ENCODE data around the gene AGGF1. TPM values are rescaled to one million over a fixed set of nuclear protein-coding genes. Genes with fewer than 3 reads are reported as not detected.
"Not testable (repeated sequence)": the region's sequence is repeated elsewhere in the genome, so short reads cannot be mapped to it uniquely, and the experiment has no call there.

AGGF1 gene
- total RNA-seq, 2 donors from 2014 or later = 11.9 to 15.5 TPM

- intact Hi-C loops (cut with DNase I) = loop anchor here (5.0 to 10.0 kb wide), 2 partner anchors 414 to 1087 kb away; partner anchors contain the start of gene WDR41 (in 1 of the 2)
- DNase-seq (no peak), ATAC-seq (no peak)
Measured at GRCh38 chr5:77077829-77078176, 47.6 kb downstream of the AGGF1 start.

DNA sequence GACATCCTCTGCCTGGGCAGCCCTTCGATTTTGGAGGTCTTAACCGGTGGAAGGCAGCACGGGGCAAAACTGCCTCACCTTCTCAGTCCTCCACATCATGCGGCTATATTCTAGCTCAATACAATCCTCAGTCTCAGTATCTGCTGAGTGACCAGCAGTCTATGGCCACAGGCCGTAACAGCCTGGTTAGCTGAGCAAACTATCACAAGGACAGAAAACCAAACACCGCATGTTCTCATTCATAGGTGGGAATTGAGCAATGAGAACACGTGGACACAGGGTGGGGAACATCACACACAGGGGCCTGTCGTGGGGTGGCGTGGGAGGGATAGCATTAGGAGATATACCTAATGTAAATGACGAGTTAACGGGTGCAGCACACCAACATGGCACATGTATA, 50.3 kb downstream of the AGGF1 start:
- DNase-seq; ATAC-seq; intact Hi-C loops (cut with DNase I): not testable (repeated sequence)

DNA sequence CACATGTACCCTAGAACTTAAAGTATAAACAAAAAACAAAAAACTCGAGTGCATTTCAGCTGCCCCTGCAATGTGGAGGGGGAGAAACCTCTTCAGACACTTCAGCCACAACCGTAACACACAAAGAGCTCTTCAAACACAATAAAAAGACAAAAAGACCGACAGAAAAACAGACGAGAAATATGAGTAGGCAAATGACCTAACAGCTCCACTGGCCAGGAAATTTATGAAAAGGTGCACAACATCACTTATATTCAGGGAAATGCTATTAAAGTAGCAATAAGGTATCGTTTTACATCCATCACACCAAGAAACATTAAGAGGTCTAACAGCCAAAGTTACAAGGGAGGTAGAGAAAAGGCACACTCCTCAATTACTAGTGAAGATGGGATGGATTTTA, 50.7 kb downstream of the AGGF1 start:
- DNase-seq (no peak), ATAC-seq (no peak)
- intact Hi-C loops (cut with DNase I) = no loop called here

GRCh38 chr5:77082280-77082679, 52.1 kb downstream of the AGGF1 start:
- ATAC-seq = no peak
- intact Hi-C loops (cut with DNase I) = no loop called here

DNA sequence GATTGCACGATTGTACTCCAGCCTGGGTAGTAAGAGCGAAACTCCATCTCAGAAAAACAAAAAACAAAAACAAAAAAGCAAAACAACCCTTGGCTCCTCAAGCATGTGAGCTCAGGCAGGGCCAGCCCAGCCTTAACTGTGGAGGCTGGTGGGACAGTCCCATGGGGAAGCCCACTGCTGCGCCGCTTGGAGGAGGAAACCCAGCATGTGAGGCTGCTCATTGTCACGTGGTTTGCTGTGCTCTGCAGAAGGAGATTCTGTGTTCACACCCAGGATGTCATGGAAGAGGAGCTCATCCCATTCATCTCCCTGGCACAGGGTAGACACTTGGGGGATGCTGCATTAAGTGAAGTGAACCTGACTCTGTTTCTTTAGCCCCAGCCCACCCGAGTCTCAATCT, 52.9 kb downstream of the AGGF1 start:
- ATAC-seq (no peak), DNase-seq (no peak)
- intact Hi-C loops (cut with DNase I) = no loop called here

More at GRCh38 chr5:77082280-77082679, 52.1 kb downstream of the AGGF1 start:
- no peak for DNase-seq

GRCh38 chr5:77086368-77086688, 56.1 kb downstream of the AGGF1 start:
- peak in 1 of 2 donors; percentile 62 for ATAC-seq
- intact Hi-C loops (cut with DNase I) = no loop called here
- DNase-seq = no peak

DNA sequence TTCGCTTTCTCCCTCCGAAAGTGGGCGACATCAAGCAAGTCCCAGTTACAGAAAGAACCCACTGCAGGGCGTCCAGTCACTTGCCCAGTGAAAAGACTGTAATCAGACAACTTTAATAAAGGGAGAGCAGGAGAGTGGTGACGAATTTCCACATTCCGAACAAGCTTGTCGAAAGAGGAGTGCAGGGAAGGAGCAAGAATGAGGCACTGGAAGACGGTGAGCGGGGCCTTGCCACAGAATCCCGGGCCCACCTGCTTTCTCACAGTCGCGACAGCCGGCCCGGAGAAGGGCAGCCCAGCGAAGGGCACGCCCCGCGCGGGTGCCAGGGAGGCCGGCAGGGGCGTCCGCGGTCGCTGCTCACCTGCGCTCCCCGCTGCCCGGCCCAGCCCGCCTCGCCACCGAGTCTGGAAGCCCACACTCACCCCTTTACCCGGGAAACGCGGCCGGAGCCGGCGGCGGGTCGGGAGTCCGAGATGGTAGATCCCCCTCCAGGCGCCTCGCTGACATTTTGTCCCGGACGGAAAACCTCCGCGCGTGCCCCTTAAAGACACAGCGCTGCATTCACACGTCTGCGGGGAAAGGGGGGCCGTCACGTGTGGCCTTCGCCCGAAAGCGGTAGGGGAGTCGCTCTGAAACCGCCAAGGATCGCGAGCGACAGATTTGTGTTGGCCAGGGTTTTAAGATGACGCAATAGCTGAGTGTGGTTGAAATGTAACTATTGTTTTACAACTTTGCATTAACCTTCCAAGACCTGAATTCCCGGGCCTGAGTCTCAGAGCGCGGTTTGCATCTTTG, 56.7 kb downstream of the AGGF1 start, which contains the start of gene ZBED3:
TSS of gene ZBED3 (minus strand) at position 597 of the 795 bp plus-strand sequence. CDS start 9,407 bp downstream, outside the sequence.
- peak; percentile 84 to 86 for ATAC-seq
- intact Hi-C loops (cut with DNase I) = no loop called here

DNA sequence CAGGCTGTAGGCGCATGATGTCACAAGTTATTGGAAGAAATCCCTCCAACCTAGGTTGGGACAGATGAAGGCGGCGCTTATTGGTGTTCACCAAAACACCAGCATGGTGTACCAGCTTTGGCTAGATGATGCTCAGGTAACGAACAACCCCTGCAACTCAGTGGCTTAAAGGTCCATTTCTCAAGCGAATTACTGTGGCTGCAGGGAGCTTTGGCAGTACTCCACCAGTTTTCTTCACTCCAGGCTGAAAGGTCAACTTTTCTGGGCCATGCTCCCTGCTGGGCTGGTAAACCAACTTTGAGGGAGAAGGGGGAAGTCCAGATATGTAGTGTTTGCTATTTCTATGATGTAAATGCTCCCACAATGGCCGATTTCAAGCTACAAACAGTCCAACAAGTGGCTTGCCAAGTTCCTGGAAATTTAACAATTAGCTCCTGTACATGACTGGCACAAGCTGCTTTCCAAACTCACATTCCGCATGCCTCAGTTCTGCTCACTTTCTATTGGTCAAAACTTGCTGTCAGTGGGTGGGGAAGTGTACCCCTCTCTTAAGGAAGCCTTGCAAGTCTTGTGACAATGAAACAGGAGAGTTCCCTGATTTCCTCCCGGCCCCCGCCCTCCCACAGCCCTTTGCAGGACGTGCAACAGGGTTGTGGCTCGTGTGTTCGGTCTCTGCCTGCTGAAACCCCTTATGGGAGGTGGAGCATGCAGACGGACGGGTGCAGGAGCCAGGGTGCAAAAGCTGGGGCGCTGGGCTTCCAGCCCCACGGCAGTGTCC, 57.5 kb downstream of the AGGF1 start:
- ATAC-seq (peak; percentile 25 to 46), DNase-seq (peak; percentile 39)
- intact Hi-C loops (cut with DNase I) = no loop called here

More for the DNA sequence above, 56.7 kb downstream of the AGGF1 start, which contains the start of gene ZBED3:
- DNase-seq = peak; percentile 73

- DNase-seq (no peak), ATAC-seq (no peak)
- intact Hi-C loops (cut with DNase I) = no loop called here
Measured at GRCh38 chr5:77095189-77095588, 65.0 kb downstream of the AGGF1 start.

DNA sequence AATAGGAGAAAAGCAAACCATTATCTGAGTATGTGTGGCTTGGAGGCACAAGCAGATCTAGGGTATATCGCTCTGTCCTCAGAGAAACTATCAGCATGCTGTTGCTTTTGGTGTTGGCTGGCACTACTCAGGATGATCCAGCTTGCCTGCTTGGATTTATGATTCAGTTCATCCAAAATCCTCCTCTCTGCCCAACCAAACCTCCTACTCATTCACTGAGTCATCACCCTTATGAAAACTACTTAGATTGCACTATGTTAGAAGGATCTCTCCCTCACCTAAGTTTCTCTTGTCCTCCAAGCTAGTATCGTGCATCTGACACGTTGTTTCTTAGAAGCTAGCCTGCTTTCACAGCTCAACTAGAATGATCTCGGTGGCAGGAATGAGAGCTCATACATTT, 71.1 kb downstream of the AGGF1 start:
- ATAC-seq = peak; percentile 30 to 95
- intact Hi-C loops (cut with DNase I) = no loop called here
- no peak for DNase-seq

GRCh38 chr5:77102549-77102948, 72.3 kb downstream of the AGGF1 start:
- no peak for ATAC-seq
- DNase-seq = no peak
- intact Hi-C loops (cut with DNase I) = no loop called here

DNA sequence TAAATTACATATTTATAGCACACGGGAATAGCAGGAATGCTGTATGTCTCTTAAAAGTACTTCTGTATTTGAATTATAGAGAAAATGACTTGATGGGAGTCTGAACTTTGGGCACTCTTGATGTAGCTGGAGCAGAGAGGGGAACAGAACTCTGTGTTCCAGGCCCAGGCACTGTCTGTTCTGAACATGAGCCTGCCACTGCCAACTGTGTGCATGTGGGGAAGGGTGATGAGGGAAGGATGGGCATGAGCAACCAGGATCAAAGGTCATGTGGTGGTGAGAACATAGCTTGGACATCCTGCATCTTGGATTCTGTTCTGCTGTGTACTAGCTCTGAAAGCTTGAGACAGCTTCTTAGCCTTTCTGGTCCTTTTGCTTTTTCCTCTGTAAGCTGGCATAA, 73.3 kb downstream of the AGGF1 start:
- intact Hi-C loops (cut with DNase I) = no loop called here
- DNase-seq (no peak), ATAC-seq (peak in 1 of 2 donors; percentile 41)

DNA sequence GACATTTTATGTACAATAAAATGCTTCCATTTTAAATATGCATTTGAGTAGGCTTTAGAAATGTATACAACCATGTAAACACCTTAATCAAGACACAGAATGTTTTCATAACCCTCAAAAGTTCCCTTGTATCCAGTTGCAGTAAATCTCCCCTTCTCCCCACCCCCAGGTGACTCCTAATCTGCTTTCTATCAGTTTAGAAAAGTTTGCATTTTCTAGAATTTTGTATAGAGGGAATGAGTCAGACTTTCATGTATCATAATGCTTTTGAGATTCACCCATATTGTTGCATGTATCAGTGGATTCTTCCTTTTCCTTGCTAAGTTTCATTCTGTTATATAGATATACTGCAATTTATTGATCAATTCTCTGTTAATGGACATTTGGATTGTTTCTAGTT, 74.6 kb downstream of the AGGF1 start:
- intact Hi-C loops (cut with DNase I) = no loop called here
- DNase-seq (no peak), ATAC-seq (no peak)

- intact Hi-C loops (cut with DNase I); ATAC-seq; DNase-seq: not testable (repeated sequence)
Measured at GRCh38 chr5:77107035-77107434, 76.8 kb downstream of the AGGF1 start.

Other genes with a start within 250 kb of the AGGF1 start
- gene F2RL1, start 211.4 kb upstream of the AGGF1 start, total RNA-seq = 1 to 10 TPM; 1.7 to 3.9 TPM
- gene S100Z, start 180.4 kb upstream of the AGGF1 start, total RNA-seq = not detected
- gene CRHBP, start 77.4 kb upstream of the AGGF1 start, total RNA-seq = 1 to 10 TPM in 1 of 2 donors, under 1 TPM in 1; 0.32 to 1.8 TPM
- gene ZBED3, start 56.9 kb downstream of the AGGF1 start, total RNA-seq = 1 to 10 TPM; 9.7 to 10.0 TPM
- 10 to 100 TPM; 20.8 to 40.2 TPM for gene PDE8B, start 180.3 kb downstream of the AGGF1 start, total RNA-seq

Measured in left cardiac atrium (tissue), 4 donors.